Esophagus muscularis mucosa (tissue), 3 donors: ENCODE data around the gene CCDC196.

Source experiments
- POLR2AphosphoS5 ChIP-seq, 2 donors: sonication (generic); formaldehyde crosslinking; IDR thresholded peaks; one replicate each; pipeline ENCODE4 v1.6.1; 2017; ENCODE audit warnings: antibody characterized with exemption in 2 of 2
- TF ChIP-seq, protein P1 (sequence below), 3 experiments: fragments of 200-600 bp in 2 of 3; fragments of 450-650 bp in 1 of 3; sonication (generic) in 2 of 3; IDR thresholded peaks; one replicate each; pipeline ENCODE4 v1.5.1; 2017 to 2019; ENCODE audit warnings: antibody characterized with exemption in 3 of 3, mild to moderate bottlenecking in 2 of 3, moderate library complexity in 1 of 3

- TF ChIP-seq, protein P1, sequence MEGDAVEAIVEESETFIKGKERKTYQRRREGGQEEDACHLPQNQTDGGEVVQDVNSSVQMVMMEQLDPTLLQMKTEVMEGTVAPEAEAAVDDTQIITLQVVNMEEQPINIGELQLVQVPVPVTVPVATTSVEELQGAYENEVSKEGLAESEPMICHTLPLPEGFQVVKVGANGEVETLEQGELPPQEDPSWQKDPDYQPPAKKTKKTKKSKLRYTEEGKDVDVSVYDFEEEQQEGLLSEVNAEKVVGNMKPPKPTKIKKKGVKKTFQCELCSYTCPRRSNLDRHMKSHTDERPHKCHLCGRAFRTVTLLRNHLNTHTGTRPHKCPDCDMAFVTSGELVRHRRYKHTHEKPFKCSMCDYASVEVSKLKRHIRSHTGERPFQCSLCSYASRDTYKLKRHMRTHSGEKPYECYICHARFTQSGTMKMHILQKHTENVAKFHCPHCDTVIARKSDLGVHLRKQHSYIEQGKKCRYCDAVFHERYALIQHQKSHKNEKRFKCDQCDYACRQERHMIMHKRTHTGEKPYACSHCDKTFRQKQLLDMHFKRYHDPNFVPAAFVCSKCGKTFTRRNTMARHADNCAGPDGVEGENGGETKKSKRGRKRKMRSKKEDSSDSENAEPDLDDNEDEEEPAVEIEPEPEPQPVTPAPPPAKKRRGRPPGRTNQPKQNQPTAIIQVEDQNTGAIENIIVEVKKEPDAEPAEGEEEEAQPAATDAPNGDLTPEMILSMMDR (IDR thresholded peaks at IDR 0.05), result no peak
- no peak for TF ChIP-seq POLR2AphosphoS5 (IDR thresholded peaks at IDR 0.05)
Observed at GRCh38 chr14:66473223-66473622, 12.9 kb upstream of the CCDC196 start.
